Nephron (organoid): ENCODE data around the gene TRAF7.
"Not testable (repeated sequence)": the region's sequence is repeated elsewhere in the genome, so short reads cannot be mapped to it uniquely, and the experiment has no call there.

Experiments used
- H3K27ac Mint-ChIP-seq, 3 experiments: 2 replicates each; pipeline ENCODE4 v1.8.0; 2020; ENCODE audit warnings: mixed read lengths in 3 of 3, mild to moderate bottlenecking in 2 of 3, moderate library complexity in 1 of 3
- H3K27me3 Mint-ChIP-seq: 2 replicates; pipeline ENCODE4 v1.8.0; 2021; ENCODE audit warnings: low read depth, mild to moderate bottlenecking, moderate library complexity, mixed read lengths
- H3K36me3 Mint-ChIP-seq: 2 replicates; pipeline ENCODE4 v1.8.0; 2020; ENCODE audit warnings: low read depth, mixed read lengths
- H3K4me1 Mint-ChIP-seq: 2 replicates; pipeline ENCODE4 v1.8.0; 2020; ENCODE audit warnings: mixed read lengths
- H3K4me3 Mint-ChIP-seq, 3 experiments: 2 replicates each; pipeline ENCODE4 v1.8.0; 2020; ENCODE audit warnings: mild to moderate bottlenecking in 3 of 3, mixed read lengths in 3 of 3, moderate library complexity in 2 of 3
- H3K9me3 Mint-ChIP-seq: 2 replicates; pipeline ENCODE4 v1.8.0; 2020; ENCODE audit warnings: mixed read lengths
- TF ChIP-seq, protein P1 (sequence below), 3 experiments: fragments of 200-600 bp; sonication (generic); IDR thresholded peaks; one replicate each; pipeline ENCODE4 v1.5.0; 2021; ENCODE audit warnings: antibody characterized with exemption in 3 of 3; ENCODE audit not compliant: unreplicated experiment in 3 of 3

TRAF7 gene

DNA sequence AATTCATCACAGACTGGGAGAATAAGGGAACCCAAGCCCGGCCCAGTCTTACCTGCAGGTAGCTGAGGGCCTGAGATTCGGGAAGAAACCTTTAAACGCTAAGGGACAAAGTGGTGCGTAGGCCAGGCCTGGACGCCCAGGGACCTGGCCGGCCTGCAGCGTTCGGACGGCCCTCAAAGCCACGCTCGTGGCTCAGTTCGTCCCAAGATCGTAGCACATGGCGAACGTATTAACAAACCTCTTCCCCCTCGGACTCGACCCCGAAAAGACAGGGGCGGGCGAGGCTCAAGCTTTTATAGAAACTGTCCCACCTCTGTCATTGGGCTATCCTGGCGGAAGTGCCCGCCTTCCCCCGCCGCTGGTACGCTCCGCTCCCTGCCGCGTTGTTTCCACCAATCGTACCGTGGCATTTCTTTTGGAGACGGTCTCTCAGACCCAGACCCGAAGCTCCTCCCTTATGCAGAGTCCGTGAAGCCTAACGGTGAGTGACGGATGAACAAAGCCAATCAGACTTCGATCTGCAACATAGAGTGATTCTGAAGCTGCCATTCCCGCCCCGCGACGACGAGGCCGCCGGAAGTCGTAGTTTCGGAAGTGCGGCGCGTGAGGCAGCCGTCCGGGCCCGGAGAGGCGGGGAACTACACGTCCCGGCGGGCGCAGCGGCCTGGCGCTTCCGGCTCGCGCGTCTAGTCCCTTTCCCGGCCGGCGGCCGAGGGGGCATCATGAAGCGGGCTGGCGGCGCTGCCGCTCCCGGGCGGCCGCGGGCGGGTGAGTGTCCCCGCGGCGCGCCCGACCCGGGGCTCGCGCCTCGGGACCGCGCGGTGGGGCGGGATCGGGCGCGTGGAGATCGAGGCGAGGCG lies at the start of gene TRAF7:
Gene TRAF7 (plus strand): TSS at position 692 of the 860 bp plus-strand sequence. CDS start 8,139 bp downstream, outside the sequence.
- H3K4me1 Mint-ChIP-seq: peaks cover 48% of the 10 kb centered on the region
- H3K36me3 Mint-ChIP-seq: peaks cover 5% of the 10 kb centered on the region
- TF ChIP-seq, protein P1, sequence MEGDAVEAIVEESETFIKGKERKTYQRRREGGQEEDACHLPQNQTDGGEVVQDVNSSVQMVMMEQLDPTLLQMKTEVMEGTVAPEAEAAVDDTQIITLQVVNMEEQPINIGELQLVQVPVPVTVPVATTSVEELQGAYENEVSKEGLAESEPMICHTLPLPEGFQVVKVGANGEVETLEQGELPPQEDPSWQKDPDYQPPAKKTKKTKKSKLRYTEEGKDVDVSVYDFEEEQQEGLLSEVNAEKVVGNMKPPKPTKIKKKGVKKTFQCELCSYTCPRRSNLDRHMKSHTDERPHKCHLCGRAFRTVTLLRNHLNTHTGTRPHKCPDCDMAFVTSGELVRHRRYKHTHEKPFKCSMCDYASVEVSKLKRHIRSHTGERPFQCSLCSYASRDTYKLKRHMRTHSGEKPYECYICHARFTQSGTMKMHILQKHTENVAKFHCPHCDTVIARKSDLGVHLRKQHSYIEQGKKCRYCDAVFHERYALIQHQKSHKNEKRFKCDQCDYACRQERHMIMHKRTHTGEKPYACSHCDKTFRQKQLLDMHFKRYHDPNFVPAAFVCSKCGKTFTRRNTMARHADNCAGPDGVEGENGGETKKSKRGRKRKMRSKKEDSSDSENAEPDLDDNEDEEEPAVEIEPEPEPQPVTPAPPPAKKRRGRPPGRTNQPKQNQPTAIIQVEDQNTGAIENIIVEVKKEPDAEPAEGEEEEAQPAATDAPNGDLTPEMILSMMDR (IDR thresholded peaks at IDR 0.05; ENCODE audit: unreplicated experiment in 3 of 3): no peak
- H3K27ac Mint-ChIP-seq: peak within 1 kb of the TSS; percentile 68 to 91 (median 77)
- H3K27me3 Mint-ChIP-seq: no peaks in the 10 kb centered on the region
- H3K9me3 Mint-ChIP-seq: no peaks in the 10 kb centered on the region
- H3K4me3 Mint-ChIP-seq: peak within 1 kb of the TSS; percentile 93 to 99 (median 99)

- H3K4me1 Mint-ChIP-seq, H3K27me3 Mint-ChIP-seq, H3K27ac Mint-ChIP-seq, H3K4me3 Mint-ChIP-seq, H3K9me3 Mint-ChIP-seq, H3K36me3 Mint-ChIP-seq: not testable (repeated sequence)
These were observed 49.4 kb upstream of the TRAF7 start for GRCh38 chr16:2106211-2106610.

GRCh38 chr16:2107121-2107790 lies 48.3 kb upstream of the TRAF7 start:
- H3K4me1 Mint-ChIP-seq, H3K36me3 Mint-ChIP-seq, H3K27me3 Mint-ChIP-seq, H3K9me3 Mint-ChIP-seq, H3K4me3 Mint-ChIP-seq, H3K27ac Mint-ChIP-seq: not testable (repeated sequence)

DNA sequence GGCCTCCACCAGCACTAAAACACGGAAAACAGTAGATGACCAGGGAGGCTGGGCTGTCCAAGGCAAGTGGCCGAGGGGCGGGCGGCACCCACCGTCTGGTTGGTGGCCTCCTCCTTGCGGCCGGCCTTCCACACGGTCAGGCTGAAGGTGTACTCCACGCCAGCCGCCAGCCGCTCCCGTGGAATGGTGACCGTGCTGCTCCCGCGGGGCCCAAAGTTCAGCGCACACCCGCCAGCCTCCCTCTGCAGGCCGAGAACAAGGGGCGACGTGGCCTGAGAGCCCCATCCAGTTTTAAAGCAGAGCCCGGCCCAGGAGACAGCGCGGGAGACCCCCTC lies 47.8 kb upstream of the TRAF7 start:
- not testable (repeated sequence) for H3K9me3 Mint-ChIP-seq, H3K4me3 Mint-ChIP-seq, H3K27me3 Mint-ChIP-seq, H3K27ac Mint-ChIP-seq, H3K36me3 Mint-ChIP-seq, H3K4me1 Mint-ChIP-seq

- H3K9me3 Mint-ChIP-seq, H3K4me3 Mint-ChIP-seq, H3K27me3 Mint-ChIP-seq, H3K4me1 Mint-ChIP-seq, H3K27ac Mint-ChIP-seq, H3K36me3 Mint-ChIP-seq: not testable (repeated sequence)
These were observed 46.9 kb upstream of the TRAF7 start for GRCh38 chr16:2108446-2109270.

GRCh38 chr16:2109271-2109580 lies 46.4 kb upstream of the TRAF7 start:
- not testable (repeated sequence) for H3K4me3 Mint-ChIP-seq, H3K9me3 Mint-ChIP-seq, H3K4me1 Mint-ChIP-seq

GRCh38 chr16:2109872-2110271 lies 45.7 kb upstream of the TRAF7 start:
- not testable (repeated sequence) for H3K36me3 Mint-ChIP-seq, H3K27ac Mint-ChIP-seq, H3K27me3 Mint-ChIP-seq, H3K4me1 Mint-ChIP-seq, H3K4me3 Mint-ChIP-seq, H3K9me3 Mint-ChIP-seq

More at GRCh38 chr16:2109271-2109580, 46.4 kb upstream of the TRAF7 start:
- not testable (repeated sequence) for H3K36me3 Mint-ChIP-seq, H3K27ac Mint-ChIP-seq, H3K27me3 Mint-ChIP-seq

DNA sequence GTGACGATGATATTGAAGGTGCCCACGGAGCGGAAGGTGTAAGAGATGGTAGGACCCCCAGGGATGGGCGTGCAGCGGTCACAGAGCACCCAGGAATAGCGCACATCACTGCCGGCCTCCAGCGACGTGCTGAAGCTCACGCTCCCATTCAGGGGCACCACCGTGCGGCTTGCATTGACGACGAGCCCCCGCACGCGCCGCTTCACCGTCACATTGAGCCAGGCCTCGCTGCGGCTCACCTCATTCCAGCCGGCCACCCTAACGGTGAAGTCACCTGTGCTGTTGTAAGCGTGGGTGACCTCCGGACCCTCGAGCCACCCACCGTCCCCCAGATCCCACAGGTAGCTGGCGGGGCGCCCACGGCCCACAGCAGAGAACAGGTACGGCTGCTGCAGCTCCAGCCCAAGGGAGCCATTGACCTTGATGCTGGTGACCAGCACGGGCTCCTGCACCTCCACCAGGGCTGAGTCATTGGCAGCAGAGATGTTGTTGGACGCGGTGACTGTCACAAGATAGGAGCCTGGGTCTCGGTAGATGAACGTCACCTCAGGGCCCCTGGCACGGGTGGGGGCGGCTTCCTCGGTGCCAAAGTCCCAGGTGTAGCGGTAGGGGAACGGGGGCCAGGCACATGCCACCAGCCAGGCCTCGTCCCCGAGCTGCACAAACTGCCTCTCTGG lies 45.1 kb upstream of the TRAF7 start:
- not testable (repeated sequence) for H3K4me1 Mint-ChIP-seq, H3K27ac Mint-ChIP-seq, H3K9me3 Mint-ChIP-seq, H3K27me3 Mint-ChIP-seq, H3K36me3 Mint-ChIP-seq, H3K4me3 Mint-ChIP-seq

GRCh38 chr16:2111009-2111353 lies 44.6 kb upstream of the TRAF7 start:
- H3K27me3 Mint-ChIP-seq, H3K27ac Mint-ChIP-seq, H3K36me3 Mint-ChIP-seq, H3K4me3 Mint-ChIP-seq, H3K4me1 Mint-ChIP-seq, H3K9me3 Mint-ChIP-seq: not testable (repeated sequence)

DNA sequence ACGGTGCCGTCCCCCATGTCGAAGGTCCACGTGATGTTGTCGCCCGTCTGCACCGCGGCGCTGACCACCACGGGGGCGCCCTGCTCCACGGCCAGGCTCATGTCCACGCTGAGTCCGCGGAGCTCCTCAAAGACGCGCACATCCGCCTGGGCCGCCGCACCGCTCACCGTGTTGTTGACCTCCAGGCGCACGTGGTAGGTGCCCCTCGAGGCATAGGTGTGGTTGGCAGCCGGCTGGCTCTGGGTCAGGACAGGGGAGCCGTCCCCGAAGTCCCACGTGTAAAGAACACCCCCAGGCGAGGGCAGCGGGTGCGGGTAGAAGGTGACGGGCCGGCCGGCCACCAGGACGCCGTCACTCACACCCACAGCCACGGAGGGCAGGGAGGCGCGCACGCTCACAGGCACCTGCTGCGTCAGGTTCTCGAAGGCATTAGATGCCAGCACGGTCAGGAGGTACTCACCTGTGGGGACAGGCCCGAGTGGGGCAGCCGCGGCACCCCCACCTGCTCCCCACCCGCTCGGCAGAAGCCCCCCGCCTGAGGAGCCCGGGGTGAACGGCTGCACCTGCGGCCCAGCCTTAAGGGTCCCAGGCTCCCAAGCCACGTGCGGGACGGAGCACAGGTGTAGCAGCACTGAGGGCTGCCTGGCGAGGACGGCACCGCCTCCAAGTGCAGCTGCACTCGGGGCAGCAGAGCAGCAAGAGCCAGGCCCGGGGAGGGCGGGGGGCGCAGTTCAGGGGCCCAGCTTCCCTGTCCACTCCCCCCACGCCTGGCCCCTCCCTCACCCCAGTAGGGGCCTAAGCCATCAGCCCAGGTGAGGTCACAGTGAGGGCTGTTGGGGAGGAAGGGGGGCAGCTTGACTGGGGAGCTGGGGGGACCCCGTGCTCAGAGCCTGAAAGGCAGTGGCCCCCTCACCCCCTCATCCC lies 43.9 kb upstream of the TRAF7 start:
- not testable (repeated sequence) for H3K27me3 Mint-ChIP-seq, H3K9me3 Mint-ChIP-seq, H3K4me1 Mint-ChIP-seq, H3K4me3 Mint-ChIP-seq, H3K27ac Mint-ChIP-seq, H3K36me3 Mint-ChIP-seq

- H3K4me3 Mint-ChIP-seq, H3K27me3 Mint-ChIP-seq, H3K4me1 Mint-ChIP-seq, H3K27ac Mint-ChIP-seq, H3K9me3 Mint-ChIP-seq, H3K36me3 Mint-ChIP-seq: not testable (repeated sequence)
These were observed 43.0 kb upstream of the TRAF7 start for GRCh38 chr16:2112539-2113106.

- not testable (repeated sequence) for H3K9me3 Mint-ChIP-seq, H3K27ac Mint-ChIP-seq, H3K27me3 Mint-ChIP-seq, H3K4me3 Mint-ChIP-seq, H3K36me3 Mint-ChIP-seq, H3K4me1 Mint-ChIP-seq
These were observed 41.4 kb upstream of the TRAF7 start for GRCh38 chr16:2114225-2114624.
